HG02678 (cell line): ENCODE data around the gene LRRC26.
"Not testable (repeated sequence)": the region's sequence is repeated elsewhere in the genome, so short reads cannot be mapped to it uniquely, and the experiment has no call there.

Experiments
- ATAC-seq: cut with Tn5 transposase; IDR thresholded peaks from one replicate; pipeline ENCODE4 v1.9.1; 2021; ENCODE audit warnings: mild to moderate bottlenecking, moderate library complexity; ENCODE audit not compliant: unreplicated experiment

The LRRC26 gene

DNA sequence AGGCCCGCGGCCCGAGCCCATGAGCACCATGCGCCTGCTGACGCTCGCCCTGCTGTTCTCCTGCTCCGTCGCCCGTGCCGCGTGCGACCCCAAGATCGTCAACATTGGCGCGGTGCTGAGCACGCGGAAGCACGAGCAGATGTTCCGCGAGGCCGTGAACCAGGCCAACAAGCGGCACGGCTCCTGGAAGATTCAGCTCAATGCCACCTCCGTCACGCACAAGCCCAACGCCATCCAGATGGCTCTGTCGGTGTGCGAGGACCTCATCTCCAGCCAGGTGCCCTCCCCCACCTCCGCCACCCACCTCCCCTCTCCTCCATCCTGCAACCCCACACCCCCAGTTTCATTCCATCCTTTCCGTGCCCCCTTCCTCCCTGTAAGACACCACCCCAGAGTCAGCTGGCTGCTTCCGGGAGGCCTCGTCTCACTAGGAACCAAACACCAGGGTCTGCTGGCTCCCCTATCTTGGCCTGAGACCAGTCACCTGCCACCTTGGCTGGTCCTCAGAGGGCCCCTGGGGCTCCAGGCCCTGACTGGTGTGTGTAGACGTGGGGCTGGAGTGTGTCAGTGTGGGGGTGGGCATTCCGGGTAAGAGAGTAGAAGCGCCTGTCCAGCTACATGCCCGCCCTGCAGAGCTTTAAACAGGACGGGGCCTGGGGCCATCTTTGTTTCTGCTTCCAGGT is 30.2 kb downstream of the LRRC26 start:
- no peak for ATAC-seq

DNA sequence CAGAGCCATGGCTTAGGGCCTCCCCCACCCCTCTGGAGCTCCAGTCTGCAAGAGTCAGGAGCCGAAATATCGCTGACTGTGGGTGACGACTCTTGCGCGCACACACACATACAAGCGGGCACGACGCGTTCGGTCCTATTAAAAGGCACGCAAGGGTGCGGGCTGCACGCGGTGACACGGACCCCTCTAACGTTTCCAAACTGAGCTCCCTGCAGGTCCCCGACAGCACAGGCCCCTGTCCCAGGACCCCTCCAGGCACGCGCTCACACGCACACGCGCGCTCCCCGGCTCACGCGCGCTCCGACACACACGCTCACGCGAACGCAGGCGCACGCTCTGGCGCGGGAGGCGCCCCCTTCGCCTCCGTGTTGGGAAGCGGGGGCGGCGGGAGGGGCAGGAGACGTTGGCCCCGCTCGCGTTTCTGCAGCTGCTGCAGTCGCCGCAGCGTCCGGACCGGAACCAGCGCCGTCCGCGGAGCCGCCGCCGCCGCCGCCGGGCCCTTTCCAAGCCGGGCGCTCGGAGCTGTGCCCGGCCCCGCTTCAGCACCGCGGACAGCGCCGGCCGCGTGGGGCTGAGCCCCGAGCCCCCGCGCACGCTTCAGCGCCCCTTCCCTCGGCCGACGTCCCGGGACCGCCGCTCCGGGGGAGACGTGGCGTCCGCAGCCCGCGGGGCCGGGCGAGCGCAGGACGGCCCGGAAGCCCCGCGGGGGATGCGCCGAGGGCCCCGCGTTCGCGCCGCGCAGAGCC is 31.0 kb downstream of the LRRC26 start, which contains the start of gene GRIN1:
Gene GRIN1, plus strand, starts transcription at position 433 of the 746 bp plus-strand sequence. CDS start 333 bp downstream, outside the sequence.
- ATAC-seq = no peak

DNA sequence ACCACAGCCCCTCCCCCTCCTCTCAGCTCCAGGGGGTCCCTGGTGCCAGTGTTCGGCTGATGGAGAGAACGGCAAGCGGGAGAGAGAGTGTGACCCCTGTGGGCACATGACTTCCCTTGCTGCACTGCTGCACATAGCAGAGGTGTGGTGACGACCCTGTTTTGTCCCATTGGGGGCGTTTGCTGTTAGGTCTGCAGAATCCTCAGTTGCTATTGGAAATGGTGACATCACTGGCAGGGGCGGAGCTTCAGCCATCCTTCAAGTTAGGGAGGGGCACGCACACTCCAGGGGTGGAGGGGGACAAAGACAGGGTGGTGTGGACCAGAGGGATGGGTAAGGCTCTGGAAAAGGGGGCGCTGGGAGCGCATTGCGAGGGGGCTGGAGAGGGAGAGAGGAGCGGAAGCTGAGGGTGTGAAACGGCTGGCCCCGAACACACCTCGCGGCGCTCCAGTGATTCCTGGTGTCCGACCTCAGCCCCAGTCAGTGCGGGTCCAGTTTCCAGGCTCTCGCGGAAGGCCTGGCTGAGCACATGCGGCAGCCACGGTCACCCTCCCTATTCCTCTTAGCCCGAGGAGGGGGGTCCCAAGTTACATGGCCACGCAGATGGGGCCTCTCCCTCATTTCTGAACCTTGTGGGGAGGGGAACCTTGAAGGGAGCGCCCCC is 31.7 kb downstream of the LRRC26 start:
- ATAC-seq = no peak

DNA sequence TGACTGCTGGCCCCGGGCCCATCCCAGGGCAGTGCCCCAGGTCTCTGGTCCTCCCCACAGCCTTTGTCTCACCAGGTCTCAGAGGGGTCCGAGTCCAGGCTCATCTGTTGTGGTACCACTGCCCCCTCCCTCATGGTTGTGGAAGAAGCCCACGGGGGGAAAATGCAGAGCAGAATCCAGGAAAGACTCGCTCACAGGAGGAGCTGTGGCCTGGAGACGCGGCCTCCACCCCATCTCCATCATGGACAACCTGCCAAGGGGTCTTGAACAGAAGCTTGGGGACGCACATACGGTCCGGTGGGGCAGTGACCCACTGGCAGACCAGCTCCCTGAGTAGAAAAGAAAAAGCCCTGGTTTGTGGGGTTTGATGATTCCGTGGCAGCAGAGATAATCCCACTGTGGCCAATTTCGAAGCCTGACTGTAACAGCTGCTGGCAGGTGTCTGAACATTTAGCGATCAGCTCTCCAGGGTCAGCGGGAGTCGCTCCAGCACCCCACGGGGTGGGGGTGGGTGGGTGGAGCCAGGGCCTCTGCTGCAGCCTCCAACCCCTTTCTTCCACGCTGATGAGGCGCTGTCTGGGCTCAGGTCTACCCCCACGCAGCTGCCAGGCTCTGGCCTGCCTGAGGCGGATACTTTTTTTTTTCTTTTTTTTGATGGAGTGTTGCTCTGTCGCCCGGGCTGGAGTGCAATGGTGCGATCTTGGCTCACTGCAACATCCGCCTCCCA is 32.8 kb downstream of the LRRC26 start:
- ATAC-seq = no peak

DNA sequence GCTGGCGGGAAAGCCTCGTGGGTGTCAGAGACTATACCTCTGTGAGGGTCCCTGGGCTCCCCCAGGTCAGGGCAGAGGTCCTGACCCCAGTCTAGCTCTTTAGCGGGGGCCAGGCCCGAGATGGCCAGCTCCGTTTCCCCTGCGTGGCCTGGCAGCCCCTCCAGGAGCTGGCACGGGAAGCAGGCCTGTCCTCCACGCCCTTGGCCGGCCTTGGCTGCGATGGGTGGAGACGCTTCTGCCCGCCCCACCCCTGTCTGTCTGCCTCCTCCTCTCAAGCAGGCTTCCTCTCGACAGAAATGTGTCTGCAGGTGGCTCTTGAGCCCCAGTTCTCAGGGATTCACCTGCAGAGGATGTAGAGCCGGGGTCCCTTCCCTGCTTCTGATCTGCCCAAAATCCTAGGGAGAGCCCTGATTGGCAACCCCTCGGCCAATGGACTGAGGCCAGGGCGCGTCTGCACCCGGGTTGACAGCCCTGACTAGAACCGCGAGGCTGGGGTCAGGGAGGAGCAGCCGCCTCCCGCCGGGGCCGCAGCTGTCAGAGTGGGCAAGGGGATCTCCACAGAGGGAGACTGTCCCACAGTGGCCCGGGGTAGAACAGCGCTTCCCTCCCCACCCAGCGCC is 33.5 kb downstream of the LRRC26 start:
- no peak for ATAC-seq

DNA sequence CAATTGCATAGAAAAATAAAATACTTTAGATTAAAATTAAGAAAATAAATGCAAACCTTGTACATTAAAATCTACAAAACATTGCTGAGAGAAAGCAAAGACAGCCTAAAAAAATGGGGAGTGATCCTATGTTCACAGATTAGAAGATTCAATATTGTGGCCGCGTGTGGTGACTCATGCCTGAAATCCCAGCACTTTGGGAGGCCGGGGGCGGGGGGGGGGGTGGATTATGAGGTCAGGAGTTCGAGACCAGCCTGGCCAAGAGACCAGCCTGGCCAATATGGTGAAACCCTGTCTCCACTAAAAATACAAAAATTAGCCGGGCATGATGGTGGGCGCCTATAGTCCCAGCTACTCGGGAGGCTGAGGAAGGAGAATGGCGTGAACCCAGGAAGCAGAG is 34.7 kb downstream of the LRRC26 start:
- ATAC-seq = not testable (repeated sequence)

DNA sequence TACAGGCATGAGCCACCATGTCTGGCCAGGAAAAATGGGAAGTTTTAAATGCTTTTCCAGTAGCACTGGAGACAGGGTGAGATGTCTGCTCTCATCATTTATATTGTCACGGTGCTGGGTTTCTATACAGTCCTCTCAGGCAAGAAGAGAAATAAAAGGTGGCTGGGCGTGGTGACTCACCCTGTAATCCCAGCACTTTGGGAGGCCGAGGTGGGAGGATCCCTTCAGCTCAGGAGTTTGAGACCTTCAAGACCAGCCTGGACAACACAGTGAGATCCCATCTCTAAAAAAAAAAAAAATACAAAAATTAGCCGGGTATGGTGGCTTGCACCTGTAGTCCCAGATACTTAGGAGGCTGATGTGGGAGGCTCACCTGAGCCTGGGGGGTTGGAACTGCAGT is 35.7 kb downstream of the LRRC26 start:
- no peak for ATAC-seq

DNA sequence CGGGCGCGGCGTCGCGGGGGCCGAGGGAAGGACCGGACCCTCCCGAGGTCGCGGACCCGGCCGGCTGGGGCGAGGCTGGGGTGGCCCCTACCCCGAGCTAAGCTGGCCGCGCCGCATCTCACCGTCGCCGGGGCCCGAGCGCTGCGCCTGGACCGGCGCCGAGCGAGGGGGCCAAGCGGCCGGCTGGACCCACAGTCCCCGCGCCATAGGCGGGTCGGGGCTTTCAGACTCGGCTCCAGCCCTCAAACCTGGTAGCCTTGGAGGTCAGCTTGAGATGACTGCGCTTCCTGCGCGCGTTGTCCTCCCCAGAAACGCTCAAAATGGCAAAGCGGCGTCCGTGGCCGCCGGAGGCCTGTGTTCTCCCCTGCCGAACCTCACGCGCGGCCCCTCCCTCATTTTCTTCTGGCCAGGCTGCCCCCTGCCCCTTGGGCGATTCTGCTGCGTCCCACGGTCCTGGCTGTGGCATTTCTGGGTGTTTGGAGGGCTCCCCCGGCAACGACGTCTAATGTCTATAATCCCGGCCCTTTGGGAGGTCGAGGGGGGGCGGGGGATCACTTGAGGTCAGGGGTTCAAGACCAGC is 39.6 kb downstream of the LRRC26 start:
- ATAC-seq = peak; percentile 29

DNA sequence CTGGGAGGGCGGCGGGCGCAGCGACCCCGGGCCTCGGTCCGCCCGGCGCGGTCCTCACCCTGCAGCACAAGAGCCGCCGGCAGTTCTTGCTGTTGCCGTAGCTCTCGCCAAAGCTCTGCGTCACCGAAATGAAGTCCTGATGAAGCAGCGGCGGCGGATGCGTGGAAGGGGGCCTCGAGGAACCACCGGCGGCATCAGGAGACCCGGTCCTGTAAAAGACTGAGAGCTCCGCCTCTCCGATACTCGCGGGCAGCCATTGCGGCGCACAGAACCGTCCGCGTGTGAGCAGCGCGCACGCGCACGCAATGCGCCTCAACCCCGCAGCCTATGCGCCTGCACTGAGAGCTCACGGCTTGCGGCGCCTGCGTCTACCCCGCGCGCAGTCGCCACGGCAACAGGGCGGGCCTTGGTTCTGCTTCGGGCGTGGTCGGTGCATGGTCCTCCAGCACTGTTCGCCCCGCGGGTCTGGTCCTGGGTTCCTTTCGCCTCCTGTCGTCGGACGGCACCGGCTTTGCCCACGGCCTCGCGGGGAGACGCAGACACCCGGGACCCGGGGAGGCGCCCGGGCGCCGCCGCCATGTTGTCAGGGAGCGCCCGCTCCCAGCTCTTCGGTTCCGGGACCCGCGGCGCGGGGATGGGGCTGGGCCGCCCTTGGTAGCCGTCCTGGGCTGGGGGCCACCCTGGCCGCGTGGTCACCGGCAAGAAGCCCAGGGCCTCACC is 40.2 kb downstream of the LRRC26 start:
- peak; percentile 79 for ATAC-seq

DNA sequence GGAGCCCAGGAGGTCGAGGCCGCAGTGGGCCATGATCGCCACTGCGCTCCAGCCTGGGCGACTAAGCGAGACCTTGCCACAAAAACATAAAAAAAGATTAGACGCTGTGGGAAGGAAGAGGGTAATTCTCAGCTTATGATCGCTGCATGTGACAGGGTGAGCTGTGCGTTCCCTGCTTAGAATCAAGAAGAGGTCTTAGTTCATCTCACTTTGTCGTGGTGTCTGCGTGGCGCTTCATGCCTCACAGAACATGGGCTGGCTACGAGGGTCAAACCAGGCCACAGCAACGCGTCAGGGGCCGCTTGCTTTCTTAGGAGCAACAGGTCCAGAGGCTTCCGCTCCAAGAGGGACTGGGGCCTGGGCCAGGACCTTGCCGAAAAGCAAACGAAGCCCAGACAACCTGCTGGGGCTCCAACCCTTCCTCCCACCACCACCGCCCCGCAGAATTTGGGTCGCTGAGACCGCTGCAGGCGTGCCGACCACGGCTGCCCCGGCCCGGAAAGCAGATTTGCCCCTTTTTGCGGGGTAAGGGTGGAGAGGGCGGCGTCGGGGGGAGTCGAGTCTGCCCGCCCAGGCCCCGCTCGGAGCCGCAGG is 40.9 kb downstream of the LRRC26 start:
- no peak for ATAC-seq

DNA sequence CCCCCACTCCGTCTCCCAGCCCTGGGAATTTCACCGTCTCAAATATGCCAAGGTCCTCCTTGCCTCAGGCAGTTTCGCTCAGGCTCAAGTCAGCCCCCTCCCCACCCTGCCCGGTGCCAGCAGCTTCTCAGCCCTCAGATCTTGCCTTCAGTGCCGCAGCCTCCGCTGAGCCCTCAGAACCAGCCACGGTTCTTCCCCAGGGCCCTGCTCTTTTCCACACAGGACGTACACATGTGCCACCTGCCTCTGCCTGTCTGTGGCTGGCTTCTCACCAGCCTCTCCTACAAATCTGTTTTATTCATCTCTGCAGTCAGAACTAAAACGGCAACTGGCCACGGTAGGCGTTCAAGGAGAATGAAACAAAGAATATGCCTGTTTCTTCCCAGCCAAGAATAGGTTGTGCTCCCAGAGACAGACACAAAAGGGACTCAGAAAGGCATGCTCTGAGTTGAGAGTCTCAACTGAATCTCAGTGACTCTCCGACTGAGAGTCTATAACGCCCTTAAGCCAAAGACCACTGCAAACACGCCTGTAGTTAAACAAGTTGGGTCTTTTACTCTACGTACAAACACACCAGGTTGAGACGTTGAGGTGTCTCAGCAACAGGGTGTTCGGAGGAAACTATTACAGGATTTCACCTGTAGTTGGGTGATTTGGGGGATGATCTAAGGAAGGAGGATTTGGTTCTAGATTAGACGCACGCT is 41.5 kb downstream of the LRRC26 start:
- ATAC-seq = no peak

DNA sequence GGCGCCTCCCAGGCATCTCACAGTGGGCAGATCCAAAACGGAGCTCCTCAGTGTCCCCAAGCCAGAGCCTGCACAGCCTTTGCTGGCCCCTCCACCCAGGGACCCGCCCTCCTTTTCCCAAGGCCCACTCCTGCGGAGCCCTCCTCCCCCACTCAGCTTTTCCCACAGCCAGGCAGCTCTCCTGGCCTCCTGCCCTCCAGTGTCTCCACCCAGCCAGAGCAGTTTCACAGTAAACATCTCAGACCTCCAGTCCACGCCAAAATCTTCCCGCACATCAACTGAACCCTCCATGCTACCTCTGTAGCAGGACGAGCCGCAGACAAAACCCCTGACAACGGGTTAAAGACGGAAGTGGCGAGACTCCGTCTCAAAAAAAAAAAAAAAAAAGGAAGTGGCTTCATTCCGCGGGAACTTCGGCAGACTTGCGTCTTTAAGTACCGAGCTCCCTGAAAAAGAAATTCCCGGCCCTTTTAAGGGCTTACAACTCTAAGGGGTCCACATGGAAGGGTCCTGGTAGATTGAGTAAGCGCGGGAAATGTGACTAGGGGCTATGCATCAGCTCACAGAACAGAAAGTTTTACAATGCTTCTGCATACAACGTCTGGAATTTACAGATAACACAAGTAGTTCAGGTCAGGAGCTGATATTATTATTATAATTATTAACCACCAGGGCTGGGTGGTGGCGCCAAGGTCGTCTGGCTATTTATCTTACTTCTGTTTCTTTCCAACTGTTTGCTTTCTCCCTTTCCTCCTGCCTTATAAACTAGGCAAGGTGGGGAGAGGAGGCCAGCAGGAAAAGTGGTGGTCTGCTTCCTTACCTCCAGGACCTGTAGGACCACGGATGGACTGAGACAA is 42.3 kb downstream of the LRRC26 start:
- ATAC-seq = no peak

DNA sequence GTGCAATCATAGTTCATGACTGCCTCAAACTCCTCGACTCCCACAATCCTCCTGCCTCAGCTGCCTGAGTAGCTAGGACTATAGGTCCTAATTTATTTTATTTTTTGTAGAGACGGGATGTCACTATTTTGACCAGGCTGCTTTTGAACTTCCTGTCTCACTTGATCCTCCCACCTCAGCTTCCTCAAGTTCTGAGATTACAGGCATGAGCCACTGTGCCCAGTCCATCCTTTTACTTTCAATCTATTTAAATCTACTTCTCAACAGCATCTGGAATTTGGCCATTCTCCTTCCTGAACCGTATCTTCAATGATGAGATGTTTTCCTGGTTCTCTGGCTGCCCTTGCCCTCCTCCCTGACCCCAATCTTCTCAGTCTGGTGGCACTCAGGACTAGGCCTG is 43.1 kb downstream of the LRRC26 start:
- no peak for ATAC-seq

DNA sequence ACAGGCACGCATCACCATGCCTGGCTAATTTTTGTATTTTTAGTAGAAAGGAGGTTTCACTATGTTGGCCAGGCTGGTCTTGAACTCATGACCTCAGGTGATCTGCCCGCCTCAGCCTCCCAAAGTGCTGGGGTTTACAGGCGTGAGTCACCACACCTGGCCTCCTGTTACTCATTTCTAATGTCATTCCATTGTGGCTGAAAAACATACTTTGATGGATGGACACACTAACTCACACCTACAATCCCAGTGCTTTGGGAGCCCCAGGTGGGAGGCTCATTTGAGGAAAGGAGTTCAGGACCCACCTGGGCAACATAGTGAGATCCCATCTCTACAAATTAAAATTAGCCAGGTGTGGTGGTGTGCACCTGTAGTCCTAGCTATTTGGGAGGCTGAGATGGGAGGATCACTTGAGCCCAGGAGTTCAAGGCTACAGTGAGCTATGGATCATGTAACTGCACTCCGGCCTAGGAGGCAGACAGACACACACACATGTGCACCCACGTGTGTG is 45.8 kb downstream of the LRRC26 start:
- ATAC-seq = not testable (repeated sequence)

DNA sequence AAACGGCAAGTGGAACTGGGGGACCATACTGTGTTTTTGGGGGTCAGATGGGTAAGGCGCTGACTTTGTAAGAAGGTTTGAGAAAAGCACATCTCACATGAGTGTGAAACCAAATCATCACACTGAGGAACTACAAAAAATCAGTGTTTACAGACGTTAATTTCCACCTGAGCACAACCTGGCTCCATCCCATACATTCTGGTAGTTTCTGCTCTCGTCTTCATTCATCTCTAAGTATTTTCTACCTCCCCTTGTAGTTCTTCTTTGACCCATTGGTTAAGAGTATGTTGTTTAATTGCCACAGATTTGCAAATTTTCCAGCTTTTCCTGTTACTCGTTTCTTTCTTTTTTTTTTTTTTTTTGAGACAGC is 46.4 kb downstream of the LRRC26 start:
- ATAC-seq = no peak

DNA sequence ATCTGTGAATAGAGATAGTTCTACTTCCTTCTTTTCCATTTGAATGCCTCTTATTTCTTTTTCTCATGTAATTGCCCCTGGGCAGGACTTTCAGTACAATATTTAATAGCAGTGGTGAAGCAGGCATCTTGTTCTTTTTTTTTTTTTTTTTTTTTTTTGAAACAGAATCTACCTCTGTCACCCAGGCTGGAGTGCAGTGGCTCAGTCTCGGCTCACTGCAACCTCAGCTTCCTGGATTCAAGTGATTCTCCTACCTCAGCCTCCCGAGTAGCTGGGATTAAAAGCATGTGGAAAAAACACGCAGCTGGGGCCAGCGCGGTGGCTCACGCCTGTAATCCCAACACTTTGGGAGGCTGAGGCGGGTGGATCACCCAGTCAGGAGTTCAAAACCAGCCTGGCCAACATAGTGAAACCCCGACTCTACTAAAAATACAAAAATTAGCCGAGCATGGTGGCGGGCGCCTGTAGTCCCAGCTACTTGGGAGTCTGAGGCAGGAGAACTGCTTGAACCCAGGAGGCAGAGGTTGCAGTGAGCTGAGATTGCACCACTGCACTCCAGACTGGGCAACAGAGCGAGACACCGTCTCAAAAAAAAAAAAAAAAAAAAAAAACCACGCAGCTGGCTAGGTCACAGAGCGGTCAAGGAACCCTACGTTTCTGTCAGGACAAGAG is 46.9 kb downstream of the LRRC26 start:
- ATAC-seq = not testable (repeated sequence)
